Tibial artery (tissue), 4 donors: ENCODE data around the gene FIGNL2.

Experiments
- DNase-seq, 2 donors: peaks; one replicate each; pipeline ENCODE4 v3.0.0-alpha.2; 2019
- H3K27ac ChIP-seq, 2 donors: fragments of 200-600 bp; sonication (generic) in 1 of 2; 1 replicate in 1 of 2; 2 replicates in 1 of 2; pipeline ENCODE4 v1.5.1; 2018 to 2019; ENCODE audit warnings: mild to moderate bottlenecking in 1 of 2
- H3K27me3 ChIP-seq, 2 donors: fragments of 200-600 bp; sonication (generic) in 1 of 2; one replicate each; pipeline versions ENCODE4 v1.5.1 to v1.6.0; 2016 to 2019
- H3K36me3 ChIP-seq, 3 donors: fragments of 200-600 bp; sonication (generic) in 2 of 3; one replicate each; pipeline ENCODE4 v1.5.1; 2016 to 2019; ENCODE audit warnings: mild to moderate bottlenecking in 2 of 3
- H3K4me1 ChIP-seq, 4 donors: fragments of 200-600 bp; sonication (generic) in 2 of 4; 1 replicate in 3 of 4; 2 replicates in 1 of 4; pipeline ENCODE4 v1.5.1; 2016 to 2019
- H3K4me3 ChIP-seq, 2 donors: fragments of 200-600 bp; sonication (generic) in 1 of 2; 1 replicate in 1 of 2; 2 replicates in 1 of 2; pipeline ENCODE4 v1.5.1; 2018 to 2019; ENCODE audit warnings: mild to moderate bottlenecking in 2 of 2
- H3K9me3 ChIP-seq, 3 donors: fragments of 200-600 bp; sonication (generic) in 1 of 3; one replicate each; pipeline ENCODE4 v1.5.1; 2016 to 2019
- CTCF ChIP-seq, 2 experiments: fragments of 200-600 bp in 1 of 2; fragments of 450-650 bp in 1 of 2; IDR thresholded peaks; one replicate each; pipeline ENCODE4 v1.5.1; 2017 to 2019; ENCODE audit warnings: antibody characterized with exemption in 2 of 2, mild to moderate bottlenecking in 1 of 2, moderate library complexity in 1 of 2
- intact Hi-C: fragments of 100-400 bp; cut with DNase I; formaldehyde crosslinking; loops from one replicate; pipeline ENCODE4 v1.15.0; 2023; ENCODE audit warnings: low total_unique reads

FIGNL2 gene

GRCh38 chr12:51848326-51848727, at the start of gene FIGNL2:
TSS of gene FIGNL2 (minus strand) at chr12:51848718. CDS start at chr12:51822413, 26,305 bp downstream.
- intact Hi-C loops = no loop called here
- peak within 1 kb of the TSS; percentile 43 to 61 for H3K4me3 ChIP-seq
- TF ChIP-seq CTCF (IDR thresholded peaks at IDR 0.05) = no peak
- peaks cover 0 to 26% (median 23%) of the 10 kb centered on the region in 4 donors for H3K4me1 ChIP-seq
- H3K36me3 ChIP-seq = no peaks in the 10 kb centered on the region
- H3K27me3 ChIP-seq = peaks cover 0 to 70% of the 10 kb centered on the region in 2 donors
- DNase-seq = no peak
- no peak within 1 kb of the TSS for H3K27ac ChIP-seq
- H3K9me3 ChIP-seq = no peaks in the 10 kb centered on the region

- Histone ChIP-seq H3K27ac (no peak overlapping the region), H3K4me3 (no peak overlapping the region)
Measured at GRCh38 chr12:51897181-51897580, 48.7 kb upstream of the FIGNL2 start.

GRCh38 chr12:51896236-51896635, 47.7 kb upstream of the FIGNL2 start:
- DNase-seq = peak in 1 of 2 donors; percentile 17
- Histone ChIP-seq H3K4me1 (no peaks in the 10 kb centered on the region), H3K4me3 (no peak overlapping the region), H3K27me3 (peaks cover 0 to 25% of the 10 kb centered on the region in 2 donors), H3K27ac (no peak overlapping the region), H3K9me3 (no peaks in the 10 kb centered on the region), H3K36me3 (no peaks in the 10 kb centered on the region)
- no peak for TF ChIP-seq CTCF (IDR thresholded peaks at IDR 0.05)
- intact Hi-C loops = no loop called here

More at GRCh38 chr12:51897181-51897580, 48.7 kb upstream of the FIGNL2 start:
- TF ChIP-seq CTCF (IDR thresholded peaks at IDR 0.05) = no peak
- no peaks in the 10 kb centered on the region for H3K9me3 ChIP-seq
- H3K4me1 ChIP-seq = no peaks in the 10 kb centered on the region
- peaks cover 0 to 25% of the 10 kb centered on the region in 2 donors for H3K27me3 ChIP-seq
- peak; percentile 39 to 64 for DNase-seq
- intact Hi-C loops = no loop called here
- no peaks in the 10 kb centered on the region for H3K36me3 ChIP-seq

- H3K27ac ChIP-seq = no peak overlapping the region
- H3K4me3 ChIP-seq = no peak overlapping the region
- TF ChIP-seq CTCF (IDR thresholded peaks at IDR 0.05) = no peak
- H3K36me3 ChIP-seq = no peaks in the 10 kb centered on the region
- no peaks in the 10 kb centered on the region for H3K4me1 ChIP-seq
- DNase-seq = peak; percentile 21 to 60
- H3K9me3 ChIP-seq = no peaks in the 10 kb centered on the region
- H3K27me3 ChIP-seq = peaks cover 0 to 31% of the 10 kb centered on the region in 2 donors
- intact Hi-C loops = no loop called here
Measured at GRCh38 chr12:51895378-51896135, 47.0 kb upstream of the FIGNL2 start.

- intact Hi-C loops = no loop called here
- no peaks in the 10 kb centered on the region for H3K36me3 ChIP-seq
- no peak overlapping the region for H3K4me3 ChIP-seq
- no peaks in the 10 kb centered on the region for H3K4me1 ChIP-seq
- peaks cover 0 to 42% of the 10 kb centered on the region in 2 donors for H3K27me3 ChIP-seq
- H3K27ac ChIP-seq = no peak overlapping the region
- H3K9me3 ChIP-seq = no peaks in the 10 kb centered on the region
- peak in 1 of 2 donors; percentile 15 for DNase-seq
- no peak for TF ChIP-seq CTCF (IDR thresholded peaks at IDR 0.05)
Measured at GRCh38 chr12:51893786-51894185, 45.3 kb upstream of the FIGNL2 start.
